SK-N-SH (cell line): Measurements from ENCODE around the gene IMPG2. TPM values are rescaled to one million over a fixed set of nuclear protein-coding genes. Genes with fewer than 3 reads are reported as not detected.

Experiments
- CTCF ChIA-PET: fragments of 300-600, 350-600 bp; formaldehyde crosslinking; extraction: SDS; loops from one replicate; lab custom pipeline; 2021; lab: Yijun Ruan, JAX
- POLR2A ChIA-PET: fragments of 350-600 bp; sonication (Branson Sonifier 250); formaldehyde crosslinking; extraction: SDS; loops from one replicate; lab custom pipeline; 2020; ENCODE audit warnings: antibody characterized with exemption, inconsistent platforms; lab: Yijun Ruan, JAX
- DNase-seq: peaks from one replicate; pipeline ENCODE4 v3.0.0; 2012
- H2AFZ ChIP-seq: fragments of 200-600 bp; sonication (generic); 2 replicates; pipeline ENCODE4 v1.8.1; 2016; ENCODE audit warnings: antibody characterized with exemption, mild to moderate bottlenecking, low read depth
- H3F3A ChIP-seq: fragments of 200-600 bp; sonication (generic); replicated peaks from 2 replicates; pipeline ENCODE3; 2016; ENCODE audit warnings: antibody characterized with exemption, mild to moderate bottlenecking; ENCODE audit not compliant: insufficient read depth
- H3K27ac ChIP-seq, 2 experiments: fragments of 200-500 bp in 1 of 2; fragments of 200-600 bp in 1 of 2; sonication (Bioruptor generic) in 1 of 2; sonication (generic), shearing (Covaris generic) in 1 of 2; 2 replicates each; pipeline versions ENCODE4 v1.5.1 to v1.6.1; 2014 to 2016; ENCODE audit warnings: low read depth in 2 of 2, inconsistent platforms in 1 of 2, low read length in 1 of 2, mild to moderate bottlenecking in 1 of 2, mixed read lengths in 1 of 2
- H3K27me3 ChIP-seq: fragments of 200-600 bp; sonication (generic), shearing (Covaris generic); 2 replicates; pipeline ENCODE4 v1.6.1; 2016; ENCODE audit warnings: mixed run types; ENCODE audit not compliant: insufficient read depth
- H3K36me3 ChIP-seq, 2 experiments: fragments of 200-500 bp in 1 of 2; fragments of 200-600 bp in 1 of 2; sonication (Bioruptor generic) in 1 of 2; sonication (generic) in 1 of 2; replicated peaks in 1 of 2; 2 replicates each; pipeline versions ENCODE3 to v1.5.1; 2014 to 2016; ENCODE audit warnings: low read length in 1 of 2, mild to moderate bottlenecking in 1 of 2; ENCODE audit not compliant: insufficient read depth in 2 of 2, control insufficient read depth in 1 of 2
- H3K4me1 ChIP-seq, 2 experiments: fragments of 200-500 bp in 1 of 2; fragments of 200-600 bp in 1 of 2; sonication (Bioruptor generic) in 1 of 2; sonication (generic), shearing (Covaris generic) in 1 of 2; 2 replicates each; pipeline versions ENCODE4 v1.5.1 to v1.6.1; 2014 to 2016; ENCODE audit warnings: low read depth in 1 of 2, low read length in 1 of 2, mixed run types in 1 of 2; ENCODE audit not compliant: insufficient read depth in 2 of 2, control insufficient read depth in 1 of 2
- H3K4me2 ChIP-seq: fragments of 200-600 bp; sonication (generic), shearing (Covaris generic); 2 replicates; pipeline ENCODE4 v1.6.1; 2017; ENCODE audit warnings: mixed run types
- H3K4me3 ChIP-seq, 2 experiments: fragments of 200-500 bp in 1 of 2; fragments of 200-600 bp in 1 of 2; sonication (Bioruptor generic) in 1 of 2; sonication (generic), shearing (Covaris generic) in 1 of 2; 2 replicates each; pipeline versions ENCODE4 v1.5.1 to v1.8.1; 2014 to 2016; ENCODE audit warnings: low read depth in 2 of 2, inconsistent platforms in 1 of 2, low read length in 1 of 2, mild to moderate bottlenecking in 1 of 2, mixed read lengths in 1 of 2, moderate library complexity in 1 of 2
- H3K79me2 ChIP-seq: fragments of 200-600 bp; sonication (generic); 2 replicates; pipeline ENCODE4 v1.8.1; 2017; ENCODE audit warnings: mild to moderate bottlenecking; ENCODE audit not compliant: insufficient read depth
- H3K9ac ChIP-seq: fragments of 200-600 bp; sonication (generic); 2 replicates; pipeline ENCODE4 v1.6.1; 2017; ENCODE audit warnings: mixed run types
- H3K9me2 ChIP-seq: fragments of 200-600 bp; sonication (generic); 2 replicates; pipeline ENCODE4 v1.6.1; 2017; ENCODE audit warnings: mixed run types
- H3K9me3 ChIP-seq: fragments of 200-600 bp; sonication (generic); 2 replicates; pipeline ENCODE4 v1.6.1; 2017; ENCODE audit warnings: mixed run types, mild to moderate bottlenecking, moderate library complexity
- H4K20me1 ChIP-seq: fragments of 200-600 bp; sonication (generic); 2 replicates; pipeline ENCODE4 v1.6.1; 2017; ENCODE audit warnings: mild to moderate bottlenecking, mixed run types; ENCODE audit not compliant: insufficient read depth
- CHD2 ChIP-seq: fragments of 150-350 bp; IDR thresholded peaks from 2 replicates; pipeline ENCODE4 v1.6.1; 2018; ENCODE audit warnings: low read length; ENCODE audit not compliant: partially characterized antibody
- CTCF ChIP-seq: fragments of 200-600 bp; sonication (generic); IDR thresholded peaks from 2 replicates; pipeline ENCODE4 v1.6.1; 2017; ENCODE audit warnings: antibody characterized with exemption, mild to moderate bottlenecking, moderate library complexity
- FOSL2 ChIP-seq: IDR thresholded peaks from 2 replicates; pipeline ENCODE4 v1.4.0; 2012; ENCODE audit warnings: low read depth, mild to moderate bottlenecking, moderate library complexity, borderline replicate concordance
- GABPA ChIP-seq: IDR thresholded peaks from 2 replicates; pipeline ENCODE4 v1.4.0; 2012; ENCODE audit warnings: low read depth, mild to moderate bottlenecking
- IRF3 ChIP-seq: fragments of 150-350 bp; IDR thresholded peaks from 2 replicates; pipeline ENCODE4 v1.6.1; 2016; ENCODE audit warnings: mild to moderate bottlenecking, low read depth, low read length
- JUND ChIP-seq: IDR thresholded peaks from 2 replicates; pipeline ENCODE4 v1.4.0; 2012
- MAX ChIP-seq: IDR thresholded peaks from 2 replicates; pipeline ENCODE4 v1.4.0; 2012; ENCODE audit warnings: low read depth
- NRF1 ChIP-seq: IDR thresholded peaks from 2 replicates; pipeline ENCODE4 v1.6.1; 2012; ENCODE audit warnings: low read depth, mild to moderate bottlenecking, low read length
- PBX3 ChIP-seq: IDR thresholded peaks from 2 replicates; pipeline ENCODE4; 2012
- RAD21 ChIP-seq: IDR thresholded peaks from 2 replicates; pipeline ENCODE4 v1.6.1; 2012; ENCODE audit warnings: mild to moderate bottlenecking, low read length
- REST ChIP-seq: IDR thresholded peaks from 2 replicates; pipeline ENCODE4 v1.6.1; 2012; ENCODE audit warnings: mild to moderate bottlenecking, low read depth, low read length, moderate library complexity
- RFX5 ChIP-seq: IDR thresholded peaks from 2 replicates; pipeline ENCODE4 v1.6.1; 2012; ENCODE audit warnings: mild to moderate bottlenecking, improper control_type of control experiment, low read length
- RXRA ChIP-seq: IDR thresholded peaks from 2 replicates; pipeline ENCODE4 v1.4.0; 2012; ENCODE audit warnings: low read depth, mild to moderate bottlenecking, borderline replicate concordance
- SIN3A ChIP-seq: IDR thresholded peaks from 2 replicates; pipeline ENCODE4 v1.6.1; 2012; ENCODE audit warnings: low read depth, mild to moderate bottlenecking, low read length, moderate library complexity, borderline replicate concordance
- SMC3 ChIP-seq: IDR thresholded peaks from 2 replicates; pipeline ENCODE4 v1.6.1; 2012; ENCODE audit warnings: low read depth, low read length, improper control_type of control experiment
- TAF1 ChIP-seq: IDR thresholded peaks from 2 replicates; pipeline ENCODE4 v1.6.1; 2012; ENCODE audit warnings: low read depth, mild to moderate bottlenecking, low read length, moderate library complexity, borderline replicate concordance
- TCF12 ChIP-seq: IDR thresholded peaks from 2 replicates; pipeline ENCODE4 v1.4.0; 2012
- TEAD4 ChIP-seq: IDR thresholded peaks from 2 replicates; pipeline ENCODE4 v1.4.0; 2012; ENCODE audit warnings: mild to moderate bottlenecking, borderline replicate concordance; ENCODE audit not compliant: insufficient read depth
- ZBTB33 ChIP-seq: IDR thresholded peaks from 2 replicates; pipeline ENCODE4 v1.4.0; 2012; ENCODE audit warnings: low read depth, borderline replicate concordance
- WGBS: methylation state at CpG from one replicate; pipeline ENCODE4 v1.1.6; 2017; ENCODE audit warnings: low lambda C conversion rate; 5-methylcytosine and 5-hydroxymethylcytosine counted together
- polyA plus RNA-seq, 3 experiments: library from polyadenylated mRNA; depleted of rRNA; stranded (reverse); fragments of >200 nt; gene quantifications; 2 replicates each; pipeline ENCODE4 v1.2.3, GENCODE V29; 2012

The IMPG2 gene
- polyA plus RNA-seq, 1 of the 3 experiments (the other 2 are of a cell fraction) = 0.03 TPM

- Histone ChIP-seq H2AFZ (no peak overlapping the region), H3K36me3 (no peaks in the 10 kb centered on the region), H3K27me3 (no peaks in the 10 kb centered on the region), H3K4me3 (no peak overlapping the region), H4K20me1 (no peaks in the 10 kb centered on the region), H3K9ac (no peak overlapping the region), H3K27ac (no peak overlapping the region), H3F3A (no peaks in the 10 kb centered on the region), H3K79me2 (no peaks in the 10 kb centered on the region), H3K9me2 (no peaks in the 10 kb centered on the region), H3K9me3 (no peaks in the 10 kb centered on the region), H3K4me1 (no peaks in the 10 kb centered on the region), H3K4me2 (no peak overlapping the region)
- DNase-seq = no peak
- 55% methylated on average over 4 of the region's 4 CpGs for WGBS
- CTCF ChIA-PET = no interaction called here
- no peak for TF ChIP-seq PBX3
- no peak for TF ChIP-seq RAD21
- TF ChIP-seq TAF1 = no peak
- no peak for TF ChIP-seq MAX
- no peak for TF ChIP-seq ZBTB33
- TF ChIP-seq TEAD4 = no peak
- TF ChIP-seq NRF1 = no peak
- no peak for TF ChIP-seq CHD2
- POLR2A ChIA-PET = no interaction called here
Measured at GRCh38 chr3:101271728-101272127, 48.6 kb downstream of the IMPG2 start.

- 64% methylated on average over 4 of the region's 5 CpGs for WGBS
Measured at GRCh38 chr3:101270149-101270548, 50.2 kb downstream of the IMPG2 start.

More at GRCh38 chr3:101270149-101270548, 50.2 kb downstream of the IMPG2 start:
- ChIA-PET CTCF (no interaction called here), POLR2A (no interaction called here)
- TF ChIP-seq SMC3 (no peak), SIN3A (no peak), TCF12 (no peak), GABPA (no peak), TAF1 (no peak), JUND (no peak), RXRA (no peak), FOSL2 (no peak), CTCF (no peak), RFX5 (no peak), IRF3 (no peak), REST (no peak), RAD21 (no peak)
- Histone ChIP-seq H3K27ac (no peak overlapping the region), H3K9ac (no peak overlapping the region), H3K9me2 (no peaks in the 10 kb centered on the region), H3K27me3 (no peaks in the 10 kb centered on the region), H3K36me3 (no peaks in the 10 kb centered on the region), H3K4me1 (no peaks in the 10 kb centered on the region), H3F3A (no peaks in the 10 kb centered on the region), H3K9me3 (no peaks in the 10 kb centered on the region), H3K4me2 (no peak overlapping the region), H3K79me2 (no peaks in the 10 kb centered on the region), H3K4me3 (no peak overlapping the region), H4K20me1 (no peaks in the 10 kb centered on the region), H2AFZ (no peak overlapping the region)
- no peak for DNase-seq
